Activated effector memory CD4-positive, alpha-beta T cell treated with Interleukin-2 at 50 U/mL for 16 hours (primary cell): ENCODE data around the gene UBAC1.

Source experiments
- DNase-seq: peaks from one replicate; pipeline ENCODE4 v3.0.0-alpha.2; 2020

The UBAC1 gene

GRCh38 chr9:135939351-135940265 lies 21.6 kb downstream of the UBAC1 start:
- DNase-seq = peak; percentile 25

GRCh38 chr9:135937521-135938489 lies 23.4 kb downstream of the UBAC1 start:
- no peak for DNase-seq

GRCh38 chr9:135933114-135933513 lies 28.1 kb downstream of the UBAC1 start:
- DNase-seq = no peak

- no peak for DNase-seq
Observed at GRCh38 chr9:135932656-135933055, 28.5 kb downstream of the UBAC1 start.

GRCh38 chr9:135931349-135931820 lies 29.8 kb downstream of the UBAC1 start:
- DNase-seq = no peak

- DNase-seq = no peak
Observed at GRCh38 chr9:135930446-135931345, 30.5 kb downstream of the UBAC1 start.

GRCh38 chr9:135929656-135930445 lies 31.3 kb downstream of the UBAC1 start:
- no peak for DNase-seq

GRCh38 chr9:135928731-135929655 lies 32.2 kb downstream of the UBAC1 start:
- DNase-seq = no peak

- DNase-seq = no peak
Observed at GRCh38 chr9:135928074-135928730, 33.0 kb downstream of the UBAC1 start.

- no peak for DNase-seq
Observed at GRCh38 chr9:135927195-135928013, 33.8 kb downstream of the UBAC1 start.

- DNase-seq = no peak
Observed at GRCh38 chr9:135926402-135927194, 34.6 kb downstream of the UBAC1 start.

GRCh38 chr9:135925496-135926133 lies 35.6 kb downstream of the UBAC1 start:
- no peak for DNase-seq

GRCh38 chr9:135924628-135925338 lies 36.4 kb downstream of the UBAC1 start:
- no peak for DNase-seq

GRCh38 chr9:135923508-135923907 lies 37.7 kb downstream of the UBAC1 start:
- DNase-seq = no peak

- no peak for DNase-seq
Observed at GRCh38 chr9:135921749-135922310, 39.3 kb downstream of the UBAC1 start.

- DNase-seq = no peak
Observed at GRCh38 chr9:135920973-135921585, 40.1 kb downstream of the UBAC1 start.
